Measurements from ENCODE around the gene OTOF.

OTOF gene

GRCh38 chr2:26463244-26464192 is 14.4 kb downstream of the OTOF start:
- peak; percentile 57 for DNase-seq

- peak; percentile 58 for DNase-seq
These were observed 15.2 kb downstream of the OTOF start for GRCh38 chr2:26462511-26463243.

GRCh38 chr2:26462100-26462499 is 15.8 kb downstream of the OTOF start:
- DNase-seq: peak; percentile 55

GRCh38 chr2:26461601-26462023 is 16.3 kb downstream of the OTOF start:
- peak; percentile 58 for DNase-seq

GRCh38 chr2:26460613-26461031 is 17.3 kb downstream of the OTOF start:
- DNase-seq: peak; percentile 43

GRCh38 chr2:26459991-26460612 is 17.8 kb downstream of the OTOF start:
- peak; percentile 39 for DNase-seq

GRCh38 chr2:26458365-26459042 is 19.4 kb downstream of the OTOF start:
- DNase-seq: peak; percentile 44

- DNase-seq: peak; percentile 46
These were observed 20.1 kb downstream of the OTOF start for GRCh38 chr2:26457695-26458364.

GRCh38 chr2:26457251-26457666 is 20.7 kb downstream of the OTOF start:
- no peak for DNase-seq

GRCh38 chr2:26456440-26457250 is 21.3 kb downstream of the OTOF start:
- peak; percentile 39 for DNase-seq

GRCh38 chr2:26455670-26456439 is 22.1 kb downstream of the OTOF start:
- no peak for DNase-seq

GRCh38 chr2:26455037-26455669 is 22.8 kb downstream of the OTOF start:
- no peak for DNase-seq

- no peak for DNase-seq
These were observed 23.3 kb downstream of the OTOF start for GRCh38 chr2:26454561-26455001.

- DNase-seq: no peak
These were observed 24.2 kb downstream of the OTOF start for GRCh38 chr2:26453421-26454329.

- no peak for DNase-seq
These were observed 26.2 kb downstream of the OTOF start for GRCh38 chr2:26451700-26452099.

- no peak for DNase-seq
These were observed 27.8 kb downstream of the OTOF start for GRCh38 chr2:26450031-26450635.

GRCh38 chr2:26449278-26450030 is 28.5 kb downstream of the OTOF start:
- DNase-seq: no peak

- DNase-seq: no peak
These were observed 29.3 kb downstream of the OTOF start for GRCh38 chr2:26448651-26449050.

Data from activated effector memory CD4-positive, alpha-beta T cell treated with anti-CD3 and anti-CD28 coated beads, Interleukin-2, amount 50 U/mL, for 16 hours (primary cell).